GM12874 (cell line): Measurements from ENCODE around the gene TPST2.

Experiments used
- CTCF ChIP-seq: IDR thresholded peaks from 2 replicates; pipeline ENCODE4 v1.5.1; 2011; ENCODE audit warnings: low read depth, mild to moderate bottlenecking, control low read depth, low read length, moderate library complexity; ENCODE audit not compliant: insufficient read depth

TPST2 gene

GRCh38 chr22:26589845-26590736, at the start of gene TPST2:
Gene TPST2 (minus strand): TSS chr22:26590132. CDS start chr22:26541630, 48,502 bp downstream.
- TF ChIP-seq CTCF, result no peak

- no peak for TF ChIP-seq CTCF
These were observed 46.4 kb upstream of the TPST2 start for GRCh38 chr22:26636296-26636695.

- TF ChIP-seq CTCF, result no peak
These were observed 45.2 kb upstream of the TPST2 start for GRCh38 chr22:26635117-26635516.

GRCh38 chr22:26634189-26634588, 44.3 kb upstream of the TPST2 start:
- no peak for TF ChIP-seq CTCF

GRCh38 chr22:26632422-26633155, 42.7 kb upstream of the TPST2 start:
- no peak for TF ChIP-seq CTCF

- no peak for TF ChIP-seq CTCF
These were observed 41.4 kb upstream of the TPST2 start for GRCh38 chr22:26631282-26631681.

- no peak for TF ChIP-seq CTCF
These were observed 40.2 kb upstream of the TPST2 start for GRCh38 chr22:26629988-26630761.
